Common myeloid progenitor, CD34-positive (primary cell): ENCODE results near the gene ATG10.
"Not testable (repeated sequence)": the region's sequence is repeated elsewhere in the genome, so short reads cannot be mapped to it uniquely, and the experiment has no call there.

Source experiments
- CTCF ChIA-PET: fragments of 350-600 bp; sonication (Branson Sonifier 250); formaldehyde crosslinking; loops from one replicate; lab custom pipeline; 2021; ENCODE audit warnings: antibody characterized with exemption; lab: Charles Lee
- POLR2A ChIA-PET: fragments of 350-600 bp; sonication (Branson Sonifier 250); formaldehyde crosslinking; loops from one replicate; lab custom pipeline; 2021; ENCODE audit warnings: antibody characterized with exemption; lab: Charles Lee
- DNase-seq, 3 donors: peaks; one replicate each; pipeline versions ENCODE4 v3.0.0 to v3.0.0-alpha.2; 2013
- H3K27ac ChIP-seq, 2 experiments: 1 replicate in 1 of 2; 2 replicates in 1 of 2; pipeline ENCODE4 v1.7.0; 2013; ENCODE audit warnings: inconsistent platforms in 2 of 2, low read length in 2 of 2, mild to moderate bottlenecking in 2 of 2, low read depth in 1 of 2, moderate library complexity in 1 of 2; ENCODE audit not compliant: severe bottlenecking in 2 of 2, insufficient read depth in 1 of 2, poor library complexity in 1 of 2
- H3K27me3 ChIP-seq, 5 experiments: replicated peaks in 2 of 5; 1 replicate in 3 of 5; 2 replicates in 2 of 5; pipeline versions ENCODE4 v1.6.1 to v1.7.0; 2013; ENCODE audit warnings: low read length in 4 of 5, mild to moderate bottlenecking in 2 of 5, moderate library complexity in 2 of 5, inconsistent platforms in 1 of 5; ENCODE audit not compliant: insufficient read depth in 5 of 5, control insufficient read depth in 4 of 5
- H3K36me3 ChIP-seq, 4 experiments: 1 replicate in 2 of 4; 2 replicates in 2 of 4; pipeline versions ENCODE4 v1.6.1 to v1.7.0; 2013; ENCODE audit warnings: low read length in 3 of 4, control low read depth in 1 of 4, mild to moderate bottlenecking in 1 of 4; ENCODE audit not compliant: control insufficient read depth in 4 of 4, insufficient read depth in 4 of 4
- H3K4me1 ChIP-seq, 4 experiments: 1 replicate in 3 of 4; 2 replicates in 1 of 4; pipeline versions ENCODE4 v1.6.1 to v1.7.1; 2013; ENCODE audit warnings: low read length in 3 of 4, mild to moderate bottlenecking in 3 of 4, control low read depth in 1 of 4, inconsistent platforms in 1 of 4, moderate library complexity in 1 of 4; ENCODE audit not compliant: control insufficient read depth in 4 of 4, insufficient read depth in 4 of 4; ENCODE audit errors: control extremely low read depth in 1 of 4
- H3K4me3 ChIP-seq, 7 experiments: 1 replicate in 4 of 7; 2 replicates in 3 of 7; pipeline versions ENCODE4 v1.5.1 to v1.7.0; 2013; ENCODE audit warnings: mild to moderate bottlenecking in 7 of 7, low read length in 6 of 7, moderate library complexity in 6 of 7, inconsistent platforms in 2 of 7, low read depth in 2 of 7, control low read depth in 1 of 7; ENCODE audit not compliant: insufficient read depth in 4 of 7, control insufficient read depth in 1 of 7; ENCODE audit errors: extremely low read depth in 1 of 7
- H3K9me3 ChIP-seq, 5 experiments: 1 replicate in 4 of 5; 2 replicates in 1 of 5; pipeline versions ENCODE4 v1.6.1 to v1.7.1; 2013; ENCODE audit warnings: low read length in 4 of 5, mild to moderate bottlenecking in 2 of 5, inconsistent platforms in 1 of 5, low read depth in 1 of 5, moderate library complexity in 1 of 5; ENCODE audit not compliant: control insufficient read depth in 4 of 5, insufficient read depth in 2 of 5; ENCODE audit errors: control extremely low read depth in 1 of 5
- WGBS: methylation state at CpG from one replicate; pipeline ENCODE4 v1.1.5; 2013; ENCODE audit not compliant: insufficient coverage; 5-methylcytosine and 5-hydroxymethylcytosine counted together

The ATG10 gene

GRCh38 chr5:81980598-81981260 lies 8.9 kb downstream of the ATG10 start:
- Histone ChIP-seq H3K27ac (no peak overlapping the region), H3K4me3 (no peak overlapping the region), H3K9me3 (no peaks in the 10 kb centered on the region), H3K27me3 (no peaks in the 10 kb centered on the region), H3K36me3 (peaks cover 6 to 25% (median 8%) of the 10 kb centered on the region in 4 experiments), H3K4me1 (peaks cover 0 to 9% (median 1%) of the 10 kb centered on the region in 4 experiments)
- DNase-seq = no peak
- CTCF ChIA-PET = interaction anchor here (1.3 kb wide), 1 partner anchor 25 kb away, joined by 3 read pairs; no protein-coding TSS in a partner anchor
- 100% methylated on average over 1 of the region's 3 CpGs for WGBS
- POLR2A ChIA-PET = no interaction called here

DNA sequence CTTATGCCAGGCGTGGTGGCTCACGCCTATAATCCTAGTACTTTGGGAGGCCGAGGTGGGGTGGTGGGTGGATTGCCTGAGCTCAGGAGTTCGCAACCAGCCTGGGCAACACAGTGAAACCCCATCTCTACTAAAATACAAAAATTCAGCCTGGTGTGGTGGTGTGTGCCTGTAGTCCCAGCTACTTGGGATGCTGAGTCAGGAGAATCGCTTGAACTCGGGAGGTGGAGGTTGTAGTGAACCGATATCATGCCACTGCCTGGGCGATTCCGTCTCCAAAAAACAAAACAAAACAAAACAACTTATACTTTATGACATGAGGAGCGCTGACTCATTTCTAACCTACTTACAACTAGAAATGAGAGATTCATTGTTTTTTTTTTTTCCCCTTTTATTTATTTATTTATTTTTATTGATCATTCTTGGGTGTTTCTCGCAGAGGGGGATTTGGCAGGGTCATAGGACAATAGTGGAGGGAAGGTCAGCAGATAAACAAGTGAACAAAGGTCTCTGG lies 10.4 kb downstream of the ATG10 start:
- H3K9me3 ChIP-seq, H3K4me3 ChIP-seq, POLR2A ChIA-PET, H3K27me3 ChIP-seq, H3K27ac ChIP-seq, CTCF ChIA-PET, H3K4me1 ChIP-seq, DNase-seq: not testable (repeated sequence)
- no CpG with 5 or more reads among the region's 11 CpGs for WGBS
- peaks cover 0 to 16% (median 5%) of the 10 kb centered on the region in 4 experiments for H3K36me3 ChIP-seq

DNA sequence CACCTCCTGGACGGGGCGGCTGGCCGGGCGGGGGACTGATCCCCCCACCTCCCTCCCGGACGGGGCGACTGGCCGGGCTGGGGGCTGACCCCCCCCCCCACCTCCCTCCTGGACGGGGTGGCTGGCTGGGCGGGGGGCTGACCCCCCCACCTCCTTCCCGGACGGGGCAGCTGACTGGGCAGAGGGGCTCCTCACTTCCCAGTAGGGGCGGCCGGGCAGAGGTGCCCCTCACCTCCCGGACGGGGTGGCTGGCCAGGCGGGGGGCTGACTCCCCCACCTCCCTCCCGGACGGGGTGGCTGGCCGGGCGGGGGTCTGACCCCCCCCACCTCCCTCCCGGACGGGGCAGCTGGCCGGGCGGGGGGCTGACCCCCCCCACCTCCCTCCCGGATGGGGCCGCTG lies 11.3 kb downstream of the ATG10 start:
- CTCF ChIA-PET, H3K4me1 ChIP-seq, DNase-seq, H3K4me3 ChIP-seq, H3K27me3 ChIP-seq, H3K27ac ChIP-seq, POLR2A ChIA-PET, H3K9me3 ChIP-seq: not testable (repeated sequence)
- H3K36me3 ChIP-seq = peaks cover 0 to 14% (median 6%) of the 10 kb centered on the region in 4 experiments
- WGBS = 97% methylated on average over 5 of the region's 27 CpGs

GRCh38 chr5:81983563-81983962 lies 11.7 kb downstream of the ATG10 start:
- WGBS = 98% methylated on average over 14 of the region's 30 CpGs
- H3K9me3 ChIP-seq, H3K4me3 ChIP-seq, POLR2A ChIA-PET, H3K27me3 ChIP-seq, CTCF ChIA-PET, H3K27ac ChIP-seq, DNase-seq, H3K4me1 ChIP-seq: not testable (repeated sequence)
- H3K36me3 ChIP-seq = peaks cover 0 to 13% (median 8%) of the 10 kb centered on the region in 4 experiments

GRCh38 chr5:81986126-81986525 lies 14.3 kb downstream of the ATG10 start:
- Histone ChIP-seq H3K27me3 (no peaks in the 10 kb centered on the region), H3K27ac (no peak overlapping the region), H3K9me3 (no peaks in the 10 kb centered on the region), H3K4me1 (no peaks in the 10 kb centered on the region), H3K4me3 (no peak overlapping the region), H3K36me3 (peaks cover 4 to 17% (median 8%) of the 10 kb centered on the region in 4 experiments)
- ChIA-PET POLR2A (no interaction called here), CTCF (no interaction called here)
- 98% methylated on average over 8 of the region's 9 CpGs for WGBS
- no peak for DNase-seq

GRCh38 chr5:81989204-81989603 lies 17.4 kb downstream of the ATG10 start:
- ChIA-PET CTCF (no interaction called here), POLR2A (no interaction called here)
- Histone ChIP-seq H3K4me1 (no peaks in the 10 kb centered on the region), H3K36me3 (peaks cover 4 to 12% (median 9%) of the 10 kb centered on the region in 4 experiments), H3K27me3 (no peaks in the 10 kb centered on the region), H3K4me3 (no peak overlapping the region), H3K27ac (no peak overlapping the region), H3K9me3 (no peaks in the 10 kb centered on the region)
- no peak for DNase-seq
- WGBS = 79% methylated on average over 5 of the region's 5 CpGs

DNA sequence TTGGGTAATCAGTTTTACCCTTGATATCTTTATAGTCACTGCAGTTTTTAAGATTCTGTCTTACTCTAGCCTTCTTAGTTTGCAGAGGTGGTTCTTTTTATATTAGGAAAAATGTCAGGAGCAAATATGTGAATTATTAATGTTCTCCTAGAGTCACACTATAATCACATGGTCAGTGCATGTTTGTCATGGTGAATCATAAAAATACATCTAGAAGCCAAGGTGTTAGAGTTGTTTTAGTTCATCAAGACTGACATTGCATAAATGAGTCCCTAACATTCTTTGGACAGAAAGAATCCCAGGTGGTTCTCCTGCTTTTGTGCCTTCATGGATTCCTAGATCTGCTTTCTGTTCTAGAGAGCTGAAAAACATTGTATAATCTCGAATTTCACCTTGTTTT lies 22.9 kb downstream of the ATG10 start:
- 83% methylated on average over 1 of the region's 1 CpG for WGBS
- Histone ChIP-seq H3K9me3 (peaks cover 0 to 18% (median 0%) of the 10 kb centered on the region in 5 experiments), H3K4me3 (no peak overlapping the region), H3K27me3 (no peaks in the 10 kb centered on the region), H3K27ac (no peak overlapping the region), H3K4me1 (no peaks in the 10 kb centered on the region), H3K36me3 (peaks cover 13 to 33% (median 19%) of the 10 kb centered on the region in 4 experiments)
- no peak for DNase-seq
- CTCF ChIA-PET = no interaction called here
- POLR2A ChIA-PET = no interaction called here
